MM.1S (cell line): ENCODE results near the gene CTNNA2.

Source experiments
- DNase-seq: peaks from one replicate; pipeline ENCODE4 v3.0.0-alpha.2; 2015
- H2AFZ ChIP-seq: fragments of 300-600 bp; sonication (generic); 2 replicates; pipeline ENCODE4 v1.6.0; 2016; ENCODE audit warnings: antibody characterized with exemption, low read length
- H3F3A ChIP-seq: fragments of 300-600 bp; sonication (generic); 2 replicates; pipeline ENCODE4 v1.6.1; 2016; ENCODE audit warnings: mild to moderate bottlenecking, antibody characterized with exemption, low read length, moderate library complexity, mixed read lengths; ENCODE audit not compliant: insufficient read depth
- H3K27ac ChIP-seq: fragments of 300-600 bp; sonication (generic); 2 replicates; pipeline ENCODE4 v1.5.1; 2016; ENCODE audit warnings: mild to moderate bottlenecking, low read length
- H3K27me3 ChIP-seq: fragments of 300-600 bp; sonication (generic); replicated peaks from 2 replicates; pipeline ENCODE4 v1.6.0; 2016; ENCODE audit warnings: low read length; ENCODE audit not compliant: insufficient read depth
- H3K36me3 ChIP-seq: fragments of 300-600 bp; sonication (generic); replicated peaks from 2 replicates; pipeline ENCODE4 v1.6.1; 2016; ENCODE audit warnings: mild to moderate bottlenecking, low read length, mixed read lengths; ENCODE audit not compliant: insufficient read depth
- H3K4me1 ChIP-seq: fragments of 300-600 bp; sonication (generic); 2 replicates; pipeline ENCODE4 v1.6.1; 2016; ENCODE audit warnings: low read length, mixed read lengths
- H3K4me2 ChIP-seq: fragments of 300-600 bp; sonication (generic); 2 replicates; pipeline ENCODE4 v1.6.0; 2016; ENCODE audit warnings: low read depth, low read length
- H3K4me3 ChIP-seq: fragments of 300-600 bp; sonication (generic); 2 replicates; pipeline ENCODE4 v1.5.1; 2016; ENCODE audit warnings: low read length, mixed read lengths
- H3K79me2 ChIP-seq: fragments of 300-600 bp; sonication (generic); 2 replicates; pipeline ENCODE4 v1.6.1; 2016; ENCODE audit warnings: mixed run types, low read length, mixed read lengths
- H3K9ac ChIP-seq: fragments of 300-600 bp; sonication (generic); 2 replicates; pipeline ENCODE4 v1.6.1; 2016; ENCODE audit warnings: low read length, mixed read lengths
- H3K9me2 ChIP-seq: fragments of 300-600 bp; sonication (generic); replicated peaks from 2 replicates; pipeline ENCODE4 v1.6.1; 2016; ENCODE audit warnings: mild to moderate bottlenecking, low read length, mixed read lengths; ENCODE audit not compliant: insufficient read depth
- H3K9me3 ChIP-seq: fragments of 300-600 bp; sonication (generic); replicated peaks from 2 replicates; pipeline ENCODE4 v1.6.1; 2016; ENCODE audit warnings: mild to moderate bottlenecking, low read length, mixed read lengths; ENCODE audit not compliant: insufficient read depth
- H4K20me1 ChIP-seq: fragments of 300-600 bp; sonication (generic); 2 replicates; pipeline ENCODE4 v1.6.1; 2016; ENCODE audit warnings: mild to moderate bottlenecking, low read length, moderate library complexity, mixed read lengths; ENCODE audit not compliant: insufficient read depth
- CTCF ChIP-seq: fragments of 300-600 bp; sonication (generic); IDR thresholded peaks from 2 replicates; pipeline ENCODE4 v1.5.1; 2016; ENCODE audit warnings: antibody characterized with exemption, low read length, mixed read lengths
- EZH2 ChIP-seq: fragments of 300-600 bp; sonication (generic); optimal IDR thresholded peaks from 2 replicates; pipeline ENCODE3; 2017; ENCODE audit warnings: low read depth, mild to moderate bottlenecking, antibody characterized with exemption, low read length, mixed read lengths
- EZH2phosphoT487 ChIP-seq: fragments of 300-600 bp; sonication (generic); IDR thresholded peaks from 2 replicates; pipeline ENCODE4 v1.6.1; 2018; ENCODE audit warnings: antibody characterized with exemption, low read length

CTNNA2 gene

GRCh38 chr2:80519121-80519643, 1006.3 kb downstream of the CTNNA2 start:
- Histone ChIP-seq H3K4me2 (no peak overlapping the region), H4K20me1 (no peaks in the 10 kb centered on the region), H3K4me3 (no peak overlapping the region), H3F3A (no peaks in the 10 kb centered on the region), H3K9me3 (no peaks in the 10 kb centered on the region), H3K27ac (no peak overlapping the region), H3K36me3 (no peaks in the 10 kb centered on the region), H3K9ac (no peak overlapping the region), H3K4me1 (no peaks in the 10 kb centered on the region), H3K27me3 (no peaks in the 10 kb centered on the region), H3K9me2 (no peaks in the 10 kb centered on the region), H3K79me2 (no peaks in the 10 kb centered on the region), H2AFZ (no peak overlapping the region)
- DNase-seq = no peak
- TF ChIP-seq EZH2 (no peak), EZH2phosphoT487 (no peak), CTCF (no peak)

- no peaks in the 10 kb centered on the region for H3K79me2 ChIP-seq
- no peak overlapping the region for H3K9ac ChIP-seq
- no peaks in the 10 kb centered on the region for H3F3A ChIP-seq
- no peak overlapping the region for H3K27ac ChIP-seq
- H3K9me2 ChIP-seq = no peaks in the 10 kb centered on the region
- H3K27me3 ChIP-seq = no peaks in the 10 kb centered on the region
- 0 out of 2 replicates have a peak, but pooled peaks cover 6% of the 10 kb centered on the region for H3K4me1 ChIP-seq
- TF ChIP-seq EZH2 (no peak), EZH2phosphoT487 (no peak), CTCF (no peak)
- no peak overlapping the region for H2AFZ ChIP-seq
- H3K36me3 ChIP-seq = no peaks in the 10 kb centered on the region
- H3K4me3 ChIP-seq = no peak overlapping the region
- DNase-seq = no peak
- no peaks in the 10 kb centered on the region for H3K9me3 ChIP-seq
- no peaks in the 10 kb centered on the region for H4K20me1 ChIP-seq
- H3K4me2 ChIP-seq = no peak overlapping the region
Measured at GRCh38 chr2:80519699-80520291, 1006.9 kb downstream of the CTNNA2 start.

- Histone ChIP-seq H3K9me3 (no peaks in the 10 kb centered on the region), H3K9me2 (no peaks in the 10 kb centered on the region), H3K4me1 (peaks cover 48% of the 10 kb centered on the region), H3K79me2 (no peaks in the 10 kb centered on the region), H3K27ac (peak overlapping the region; percentile 37; the same call in 1 of the 2 replicates), H3K36me3 (no peaks in the 10 kb centered on the region), H2AFZ (peak overlapping the region; percentile 54), H3K27me3 (no peaks in the 10 kb centered on the region), H3K4me2 (peak overlapping the region; percentile 21; the same call in 1 of the 2 replicates), H3F3A (peaks cover 21% of the 10 kb centered on the region), H3K9ac (no peak overlapping the region), H3K4me3 (no peak overlapping the region), H4K20me1 (no peaks in the 10 kb centered on the region)
- TF ChIP-seq EZH2 = no peak
- no peak for TF ChIP-seq EZH2phosphoT487
- TF ChIP-seq CTCF = no peak
- DNase-seq = peak; percentile 40
Measured at GRCh38 chr2:80525152-80525551, 1012.3 kb downstream of the CTNNA2 start.
